Middle frontal gyrus (tissue), 1 donor: ENCODE results near the gene MYPN.
"Not testable (repeated sequence)": the region's sequence is repeated elsewhere in the genome, so short reads cannot be mapped to it uniquely, and the experiment has no call there.

ENCODE experiments used
- DNase-seq: peaks from one replicate; pipeline ENCODE4 v3.0.0-alpha.2; 2015; ENCODE audit warnings: low spot score; ENCODE audit errors: extremely low spot score

Gene MYPN

DNA sequence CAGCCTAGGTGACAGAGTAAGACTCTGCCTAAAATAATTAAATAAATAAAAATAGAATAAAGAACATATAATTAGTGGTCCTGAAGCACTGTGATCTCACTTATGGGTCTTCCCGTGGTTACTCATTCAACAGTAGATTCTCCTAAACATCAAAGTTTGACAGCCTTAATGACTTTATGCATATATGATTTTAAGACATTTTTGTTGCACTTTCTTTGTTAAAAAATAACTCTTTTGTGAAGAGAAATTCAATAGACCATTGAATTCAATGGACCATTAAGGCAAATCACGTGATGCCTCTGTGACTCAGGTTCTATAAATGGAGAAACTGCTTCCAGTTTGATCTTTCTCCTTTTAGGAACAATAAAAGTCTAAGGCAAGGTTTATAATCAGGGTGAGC, 63.0 kb downstream of the MYPN start:
- no peak for DNase-seq

DNA sequence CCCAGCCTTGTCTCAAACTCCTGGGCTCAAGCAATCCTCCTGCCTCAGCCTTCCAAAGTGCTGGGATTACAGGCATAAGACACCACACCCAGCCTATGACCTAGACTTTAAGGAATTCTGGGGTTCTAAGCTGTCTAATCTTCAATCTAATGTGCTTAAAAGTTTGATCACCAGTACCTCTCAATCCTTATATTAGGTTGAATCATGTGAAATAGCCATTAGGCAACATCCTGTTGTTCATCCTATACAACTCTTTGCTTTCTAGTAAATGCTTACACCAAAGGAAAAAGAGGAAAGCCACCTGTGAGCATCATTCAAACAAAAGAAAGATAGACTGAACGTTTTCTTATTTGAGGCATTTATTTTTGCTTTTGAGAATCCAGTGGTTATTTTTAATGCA, 66.7 kb downstream of the MYPN start:
- no peak for DNase-seq

DNA sequence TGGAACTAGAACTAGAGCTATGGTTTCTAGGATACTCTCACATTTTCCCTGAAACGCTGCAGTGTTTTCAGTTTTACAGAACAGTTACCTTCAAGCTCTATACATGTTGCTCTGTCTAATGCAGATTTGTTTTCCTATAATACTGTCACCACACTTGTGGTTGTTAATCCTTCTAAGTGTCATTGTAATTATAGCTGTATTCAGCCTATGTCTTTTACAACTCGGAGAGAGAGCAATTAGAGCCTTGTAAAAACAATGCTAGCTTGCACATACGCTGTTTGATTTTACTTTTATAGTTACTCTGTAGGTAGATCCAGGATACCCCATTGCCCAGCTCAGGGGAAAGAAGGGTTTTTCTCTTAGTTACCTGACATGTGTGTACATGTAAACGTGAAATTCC, 67.5 kb downstream of the MYPN start:
- no peak for DNase-seq

DNA sequence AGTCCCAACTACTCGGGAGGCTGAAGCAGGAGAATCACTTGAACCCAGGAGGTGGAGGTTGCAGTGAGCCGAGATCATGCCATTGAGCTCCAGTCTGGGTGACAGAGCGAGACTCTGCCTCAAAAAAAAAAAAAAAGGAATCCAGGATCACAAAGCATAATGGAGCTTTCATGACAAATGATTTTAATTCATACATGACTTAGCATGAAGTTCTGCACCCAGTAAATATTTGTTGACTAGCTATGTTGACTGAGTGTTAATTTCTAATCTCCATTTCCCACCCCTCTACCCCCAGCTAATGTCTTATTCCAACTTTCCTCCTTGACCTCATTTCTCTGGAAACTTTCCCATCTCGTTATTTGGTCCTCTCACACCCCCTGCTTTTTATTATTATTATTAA, 69.3 kb downstream of the MYPN start:
- DNase-seq = no peak

DNA sequence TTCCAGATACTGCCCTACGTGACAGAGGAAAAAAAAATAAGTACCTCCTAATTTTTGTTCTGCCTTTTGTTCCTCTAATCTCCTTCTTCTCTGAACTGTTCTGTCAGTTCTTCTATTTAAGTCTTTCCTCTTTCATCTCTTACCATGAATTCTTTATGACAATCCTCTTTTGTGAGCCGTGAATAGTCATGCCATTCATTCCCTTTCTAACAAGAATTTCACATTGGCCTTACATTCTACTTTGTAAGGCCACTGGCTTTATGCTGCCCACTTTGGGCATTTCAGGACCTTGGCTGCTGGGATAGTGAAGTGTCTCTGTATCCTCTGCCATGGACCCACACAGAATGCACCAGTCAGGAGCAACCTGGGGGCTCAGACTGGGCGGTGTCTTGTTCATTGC, 69.7 kb downstream of the MYPN start:
- DNase-seq = no peak

DNA sequence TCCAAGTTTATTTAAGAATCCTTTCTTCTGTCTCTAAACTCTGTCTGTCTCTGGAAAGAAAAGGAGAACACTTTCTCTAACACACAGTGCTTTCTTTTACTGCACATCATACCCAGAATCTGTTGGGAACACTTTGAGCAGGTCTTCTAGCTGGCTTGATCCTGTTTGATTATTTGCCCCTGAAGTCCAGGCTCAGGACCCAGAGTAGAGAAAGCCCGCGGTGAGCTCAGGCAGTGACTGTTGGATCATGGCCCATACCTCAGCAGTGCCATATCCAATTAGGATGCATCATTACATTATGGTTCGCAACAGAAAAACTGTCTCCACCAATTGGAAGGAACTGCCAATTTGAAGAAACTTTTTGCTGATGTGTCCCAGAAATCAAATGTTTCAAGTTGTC, 71.2 kb downstream of the MYPN start:
- DNase-seq = no peak

DNA sequence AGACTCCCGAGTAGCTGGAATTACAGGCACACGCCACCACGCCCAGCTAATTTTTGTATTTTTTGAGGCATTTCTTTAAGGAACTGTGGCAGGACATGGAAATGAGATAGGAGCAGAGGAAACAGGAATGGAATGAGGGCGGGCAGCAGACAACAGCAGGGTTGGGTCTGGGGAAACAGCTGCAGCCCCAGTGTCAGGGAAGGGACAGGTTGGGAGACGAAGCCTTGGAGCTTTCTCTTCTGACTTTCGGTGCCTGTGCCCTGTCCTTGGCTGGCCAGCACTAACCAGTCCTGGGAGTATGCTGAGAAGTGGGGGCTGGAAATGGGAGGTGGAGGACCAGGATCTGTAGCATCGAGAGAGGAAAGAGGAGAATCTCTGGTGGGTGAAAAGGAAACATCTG, 75.3 kb downstream of the MYPN start:
- DNase-seq = no peak

DNA sequence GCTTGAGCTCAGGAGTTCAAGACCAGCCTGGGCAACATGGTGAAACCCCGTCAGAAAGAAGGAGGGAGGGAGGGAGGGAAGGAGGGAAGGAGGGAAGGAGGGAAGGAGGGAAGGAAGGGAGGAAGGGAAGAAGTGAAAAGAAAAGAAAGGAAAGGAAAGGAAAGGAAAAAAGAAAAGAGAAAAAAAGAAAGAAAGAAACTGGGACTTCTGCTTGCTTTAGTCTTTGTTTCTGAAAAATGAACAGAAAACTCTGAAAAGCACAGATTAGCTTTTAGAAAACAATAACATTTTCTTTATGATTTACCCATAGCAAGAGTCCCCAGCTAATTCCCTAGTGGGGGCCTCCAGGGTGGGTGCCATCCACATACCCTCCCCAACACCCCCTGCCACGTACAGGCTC, 75.8 kb downstream of the MYPN start:
- no peak for DNase-seq

DNA sequence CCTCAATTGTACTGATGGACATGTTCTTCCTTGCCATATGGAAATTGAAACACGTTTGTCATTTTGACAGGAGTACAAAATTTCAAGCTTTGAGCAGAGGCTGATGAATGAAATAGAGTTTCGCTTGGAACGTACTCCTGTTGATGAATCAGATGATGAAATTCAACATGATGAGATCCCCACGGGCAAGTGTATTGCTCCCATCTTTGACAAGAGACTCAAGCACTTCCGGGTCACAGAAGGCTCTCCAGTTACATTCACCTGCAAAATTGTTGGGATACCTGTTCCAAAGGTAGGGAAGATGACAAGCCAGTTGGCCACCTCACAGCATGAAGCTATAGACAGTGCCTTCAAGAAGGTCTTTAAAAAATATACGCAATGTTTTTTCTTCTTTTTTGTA, 79.5 kb downstream of the MYPN start:
- no peak for DNase-seq

DNA sequence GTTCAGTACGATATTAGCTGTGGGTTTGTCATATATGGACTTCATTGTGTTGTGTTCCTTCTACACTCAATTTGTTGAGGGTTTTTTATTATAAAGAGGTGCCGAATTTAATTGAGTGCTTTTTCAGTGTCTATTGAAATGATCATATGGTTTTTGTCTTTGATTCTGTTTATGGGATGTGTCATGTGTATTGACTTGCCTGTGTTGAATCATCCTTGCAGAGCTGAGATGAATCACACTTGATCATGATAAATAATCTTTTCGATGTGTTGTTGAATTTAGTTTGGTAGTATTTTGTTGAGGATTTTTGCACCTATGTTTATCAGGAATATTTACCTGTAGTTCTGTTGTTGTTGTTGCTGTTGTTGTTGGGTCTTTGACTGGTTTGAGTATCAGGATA, 82.8 kb downstream of the MYPN start:
- no peak for DNase-seq

DNA sequence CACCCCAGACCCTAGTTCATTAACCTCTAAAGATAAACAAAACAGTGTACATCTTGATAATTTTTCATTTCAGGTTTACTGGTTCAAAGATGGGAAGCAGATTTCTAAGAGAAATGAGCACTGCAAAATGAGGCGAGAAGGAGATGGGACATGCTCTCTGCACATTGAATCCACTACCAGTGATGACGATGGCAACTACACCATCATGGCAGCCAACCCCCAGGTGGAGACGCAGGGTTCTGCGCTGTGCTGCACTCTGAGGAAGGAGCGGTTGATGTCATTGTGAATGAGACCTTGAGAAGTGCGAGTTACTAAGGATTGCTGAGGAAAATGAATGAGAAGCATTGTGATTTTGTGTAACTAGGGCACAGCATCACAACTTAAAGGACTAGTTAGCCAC, 85.0 kb downstream of the MYPN start:
- no peak for DNase-seq

DNA sequence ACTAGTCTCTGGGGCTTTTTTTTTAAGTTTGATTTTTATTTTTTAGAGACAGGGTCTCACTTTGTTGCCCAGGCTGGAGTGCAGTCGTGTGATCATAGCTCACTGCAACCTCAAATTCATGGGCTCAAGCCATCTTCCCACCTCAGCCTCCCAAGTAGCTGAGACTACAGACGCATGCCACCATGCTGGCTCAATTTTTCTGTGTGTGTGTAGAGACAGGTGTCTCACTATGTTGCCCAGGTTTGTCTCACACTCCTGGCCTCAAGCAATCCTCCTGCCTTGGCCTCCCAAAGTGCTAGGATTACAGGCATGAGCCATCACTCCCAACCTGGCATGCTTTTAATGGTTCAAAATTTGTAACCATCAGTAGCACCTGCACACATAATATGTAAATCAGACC, 86.5 kb downstream of the MYPN start:
- not testable (repeated sequence) for DNase-seq

DNA sequence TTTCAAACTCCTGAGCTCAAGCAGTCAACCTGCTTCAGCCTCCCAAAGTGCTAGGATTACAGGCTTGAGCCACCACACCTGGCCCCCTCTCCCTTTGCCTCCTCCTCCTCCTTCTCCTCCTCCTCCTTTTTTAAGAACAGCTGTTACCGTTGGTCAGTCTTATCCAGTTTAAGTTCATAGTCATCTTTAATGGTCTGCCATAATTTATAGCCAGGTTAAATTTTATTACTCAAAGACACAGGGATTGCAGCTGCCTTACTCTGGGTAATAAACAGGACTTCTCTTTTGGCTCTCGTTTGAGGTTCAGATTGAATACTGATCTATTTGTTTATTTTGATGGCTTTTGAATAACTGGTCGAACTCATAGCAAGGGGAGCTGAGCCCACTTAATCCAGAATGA, 87.4 kb downstream of the MYPN start:
- no peak for DNase-seq

DNA sequence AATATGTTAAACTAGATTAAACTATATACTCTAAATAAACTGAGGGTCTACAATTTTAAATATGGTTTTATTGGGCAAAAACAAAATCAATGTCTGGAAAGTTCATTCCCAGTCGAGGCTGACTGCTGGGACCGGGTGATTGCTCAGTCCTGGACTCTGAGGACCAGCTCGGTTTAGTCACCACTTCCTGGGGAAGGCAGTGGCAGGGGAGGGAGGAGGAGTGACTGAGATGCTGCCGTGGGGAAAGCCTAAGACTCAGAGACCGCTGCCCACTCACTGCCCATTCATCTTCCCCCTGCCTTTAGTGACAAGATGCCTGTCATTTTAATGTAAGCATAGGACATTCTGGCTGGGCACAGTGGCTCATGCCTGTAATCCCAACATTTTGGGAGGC, 93.7 kb downstream of the MYPN start:
- DNase-seq = no peak

DNA sequence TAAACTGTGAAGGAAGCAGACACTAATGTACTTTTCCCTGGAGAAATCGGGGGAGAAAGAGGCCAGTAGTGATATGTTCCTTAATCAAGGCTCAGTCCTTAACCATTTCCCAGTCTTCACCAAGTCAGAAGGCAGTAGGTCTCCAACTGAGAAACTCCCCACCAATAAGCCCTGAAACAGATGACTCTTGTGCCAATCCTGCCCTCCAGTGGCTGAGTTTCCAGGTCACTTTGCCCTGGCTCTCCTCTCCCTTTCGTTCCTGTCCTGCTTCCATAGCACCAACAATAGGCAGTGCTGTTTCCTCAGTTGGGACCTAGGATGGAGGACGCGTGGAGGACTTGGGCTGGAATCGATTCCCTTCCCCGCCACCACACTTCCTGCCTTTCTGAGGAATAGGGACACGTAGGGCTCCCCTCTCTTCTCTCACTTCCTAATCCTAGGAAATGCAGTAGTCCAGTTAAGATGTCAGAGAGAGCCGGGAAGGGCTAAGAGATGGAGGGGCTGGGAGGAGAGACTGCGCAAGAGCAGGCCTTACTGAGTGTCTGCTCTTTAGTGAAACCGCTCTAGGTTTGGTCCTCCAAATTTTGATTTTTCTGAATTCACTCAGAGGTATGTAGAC, 99.2 kb downstream of the MYPN start:
- peak; percentile 9 for DNase-seq

DNA sequence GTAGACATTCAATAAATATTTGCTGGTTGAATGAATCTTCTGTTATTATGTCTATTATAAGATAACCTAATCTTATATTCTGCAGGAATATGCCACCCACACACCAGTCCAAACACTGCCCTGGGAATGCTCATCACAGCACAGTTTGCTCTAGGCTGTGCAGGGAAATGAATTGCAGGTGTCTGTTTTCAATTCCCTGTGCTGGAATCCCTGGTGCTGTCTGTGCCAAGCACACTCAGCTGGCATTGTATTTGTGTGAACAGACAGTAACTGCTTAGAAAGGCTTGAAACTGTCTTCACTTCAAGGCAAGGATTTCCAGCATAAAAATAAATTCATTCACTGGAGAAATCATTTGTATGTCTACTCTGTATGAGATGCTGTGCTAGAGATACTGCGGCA, 102.4 kb downstream of the MYPN start:
- no peak for DNase-seq

DNA sequence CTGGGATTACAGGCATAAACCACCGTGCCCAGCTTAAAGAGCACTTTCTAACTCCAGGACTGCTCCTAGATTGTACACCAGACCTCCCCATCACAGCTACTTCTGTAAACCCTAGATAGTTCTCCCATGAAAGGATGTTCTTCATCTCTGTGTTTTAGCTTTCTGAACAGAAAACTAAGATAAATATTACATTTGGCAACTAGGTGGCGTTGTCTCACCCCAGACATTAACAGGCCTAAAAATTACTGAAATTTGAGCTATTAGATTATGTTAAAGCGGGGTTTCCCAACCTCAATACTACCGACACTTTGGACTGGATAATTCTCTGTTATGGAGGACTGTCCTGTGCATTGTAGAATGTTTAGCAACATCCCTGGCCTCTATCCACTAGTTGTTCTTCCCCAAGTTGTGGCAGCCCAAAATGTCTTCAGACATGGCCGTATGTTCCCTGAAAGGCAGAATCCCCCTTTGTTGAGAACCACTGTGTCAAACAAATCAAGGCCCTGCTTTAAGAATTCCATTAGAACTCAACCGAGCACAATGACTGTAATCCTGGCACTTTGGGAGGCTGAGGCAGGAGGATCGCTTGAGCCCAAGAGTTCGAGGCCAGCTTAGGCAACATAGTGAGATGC, 103.5 kb downstream of the MYPN start:
- DNase-seq = no peak

DNA sequence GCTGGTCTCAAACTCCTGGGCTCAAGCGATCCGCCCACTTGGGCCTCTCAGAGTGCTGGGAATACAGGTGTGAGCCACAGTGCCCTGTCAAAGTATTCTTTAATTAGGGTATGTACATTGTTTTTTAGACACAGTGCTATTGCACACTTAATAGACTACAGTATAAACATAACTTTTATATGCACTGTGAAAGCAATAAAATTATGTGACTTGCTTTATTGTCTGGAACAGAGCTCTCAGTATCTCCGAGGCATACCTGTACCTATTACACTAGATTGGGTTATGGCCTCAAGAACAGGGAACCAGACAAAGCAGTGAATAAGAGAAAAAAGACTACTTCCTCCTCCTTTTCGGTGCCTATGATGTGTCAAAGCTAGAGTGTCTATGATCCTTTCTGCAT, 109.5 kb downstream of the MYPN start:
- no peak for DNase-seq

DNA sequence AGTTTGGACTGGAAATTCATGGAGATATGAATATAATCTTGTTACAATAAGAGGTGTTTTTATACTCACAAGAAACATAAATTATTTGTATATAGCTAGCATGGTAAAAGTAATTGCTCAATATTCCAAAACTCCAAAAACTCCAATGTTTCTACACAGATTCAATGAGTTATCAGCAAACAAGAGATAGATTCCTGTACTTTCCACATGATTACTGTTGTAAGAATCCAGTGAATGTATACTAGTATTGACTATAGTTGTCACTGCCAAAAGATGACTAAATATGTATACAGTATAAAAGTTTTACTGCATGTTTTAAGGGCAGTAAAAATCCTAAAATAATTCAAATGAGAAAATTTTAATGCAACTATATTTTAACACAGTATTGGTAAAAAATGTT, 111.9 kb downstream of the MYPN start:
- DNase-seq = no peak

DNA sequence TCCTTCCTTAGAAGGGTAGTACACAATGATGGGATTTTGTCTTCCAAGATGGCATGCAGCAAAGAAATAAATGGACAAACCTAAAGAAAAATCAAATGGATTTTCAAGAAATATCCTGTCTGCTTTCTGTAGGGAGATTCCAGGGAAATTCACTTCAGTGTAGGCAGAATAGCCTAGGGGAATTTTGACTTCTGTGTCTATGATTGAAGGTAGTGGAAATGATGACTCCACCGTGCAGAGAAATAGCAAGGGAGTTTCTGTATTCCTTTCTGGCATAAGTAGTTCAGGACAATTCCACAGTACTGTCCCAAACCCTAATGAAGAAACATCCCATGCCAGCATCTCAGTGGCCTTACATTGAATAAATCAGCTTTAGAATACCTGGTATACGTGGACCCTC, 113.1 kb downstream of the MYPN start:
- no peak for DNase-seq

DNA sequence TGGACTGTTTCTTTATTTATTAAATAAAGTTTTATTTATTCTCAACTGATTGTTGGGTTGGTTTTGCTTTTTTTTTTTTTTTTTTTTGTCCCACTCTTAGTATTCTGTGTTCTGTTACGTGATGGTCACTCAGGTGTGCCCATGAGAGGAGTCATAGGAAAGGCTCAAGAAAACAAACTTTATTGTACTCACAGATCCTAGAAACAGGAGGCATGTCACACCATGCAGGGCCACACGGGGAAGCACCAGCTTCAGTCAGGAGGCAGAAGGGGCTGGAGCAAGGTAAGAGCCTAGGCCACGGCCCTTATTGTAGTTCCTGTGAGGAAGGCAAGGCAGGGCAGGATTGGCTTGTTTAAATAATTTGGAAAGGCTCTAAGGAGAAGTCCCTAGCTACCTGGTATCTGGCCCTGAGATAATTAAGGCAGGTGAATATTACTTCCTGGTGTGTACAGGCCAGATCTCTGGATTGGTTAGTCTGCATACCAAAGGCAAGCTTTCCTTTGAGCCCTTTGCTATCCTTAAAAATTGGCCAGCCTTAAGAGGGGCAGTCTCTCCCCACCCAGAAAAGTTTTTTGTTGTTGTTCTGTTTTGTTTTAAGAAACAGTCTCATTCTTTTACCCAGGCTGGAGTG, 114.4 kb downstream of the MYPN start:
- no peak for DNase-seq

DNA sequence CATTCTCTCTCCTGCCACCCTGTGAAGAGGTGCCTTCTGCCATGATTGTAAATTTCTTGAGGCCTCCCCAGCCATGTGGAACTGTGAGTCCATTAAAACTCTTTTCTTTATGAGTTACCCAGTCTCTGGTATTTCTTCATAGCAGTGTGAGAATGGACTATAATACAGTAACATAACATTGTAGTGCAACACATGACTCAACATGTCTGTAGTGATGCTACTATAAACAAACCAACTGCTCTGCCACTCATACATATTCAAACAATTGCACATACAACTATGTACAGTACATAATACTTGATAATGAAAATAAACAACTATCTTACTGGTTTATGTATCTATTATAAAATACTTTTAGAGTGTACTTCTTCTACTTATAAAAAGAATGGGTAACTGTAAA, 115.5 kb downstream of the MYPN start:
- no peak for DNase-seq

DNA sequence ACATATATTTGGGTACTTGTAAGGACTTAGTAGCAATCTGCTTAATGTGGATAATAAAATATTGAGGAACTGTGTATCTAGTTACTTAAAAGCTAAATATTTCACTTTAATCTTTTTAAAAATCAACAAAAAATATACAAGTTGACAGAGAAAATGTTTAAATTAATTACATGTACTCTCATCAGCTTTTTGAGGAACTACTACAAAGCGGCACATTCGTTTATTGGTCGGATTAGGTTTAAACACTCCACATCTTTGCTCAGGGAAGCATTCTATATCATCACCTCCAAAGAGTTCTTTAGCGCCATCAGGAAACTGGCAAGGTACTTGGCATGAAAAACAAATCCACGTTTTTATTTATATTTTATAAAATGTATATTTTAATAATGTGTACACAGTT, 121.0 kb downstream of the MYPN start:
- no peak for DNase-seq
